Uterus (tissue), 4 donors: Measurements from ENCODE around the gene ANKRD52. TPM values are rescaled to one million over a fixed set of nuclear protein-coding genes. Genes with fewer than 3 reads are reported as not detected.

Experiments used
- DNase-seq, 2 donors: peaks; one replicate each; pipeline ENCODE4 v3.0.0-alpha.2; 2019 to 2020
- H3K27ac ChIP-seq, 2 donors: fragments of 200-600 bp; sonication (generic); 1 replicate in 1 of 2; 2 replicates in 1 of 2; pipeline ENCODE4 v1.5.1; 2016 to 2018
- H3K27me3 ChIP-seq, 2 donors: fragments of 200-600 bp; sonication (generic); one replicate each; pipeline ENCODE4 v1.5.1; 2018 to 2019; ENCODE audit warnings: control low read depth in 1 of 2
- H3K36me3 ChIP-seq, 2 donors: fragments of 200-600 bp; sonication (generic); one replicate each; pipeline ENCODE4 v1.5.1; 2019; ENCODE audit warnings: control low read depth in 1 of 2
- H3K4me1 ChIP-seq, 2 donors: fragments of 200-600 bp; sonication (generic); one replicate each; pipeline ENCODE4 v1.5.1; 2018 to 2019; ENCODE audit warnings: control low read depth in 1 of 2
- H3K4me3 ChIP-seq, 2 donors: fragments of 200-600 bp; sonication (generic); 1 replicate in 1 of 2; 2 replicates in 1 of 2; pipeline ENCODE4 v1.5.1; 2018 to 2019; ENCODE audit warnings: mild to moderate bottlenecking in 1 of 2
- H3K9me3 ChIP-seq, 2 donors: fragments of 200-600 bp; sonication (generic); one replicate each; pipeline ENCODE4 v1.5.1; 2019; ENCODE audit warnings: control low read depth in 1 of 2
- POLR2A ChIP-seq, 2 donors: fragments of 450-650 bp; IDR thresholded peaks; one replicate each; pipeline ENCODE4 v1.6.1; 2016; ENCODE audit warnings: antibody characterized with exemption in 2 of 2, mild to moderate bottlenecking in 1 of 2, moderate library complexity in 1 of 2
- intact Hi-C: fragments of 100-400 bp; cut with DNase I; formaldehyde crosslinking; loops from one replicate; pipeline ENCODE4 v1.15.1; 2023; ENCODE audit warnings: low total_unique reads
- total RNA-seq, 4 donors: library from RNA; depleted of rRNA in 3 of 4; stranded (reverse); fragments of >200 nt in 3 of 4; gene quantifications; one replicate each; pipeline versions ENCODE4 v1.1.0 to v1.2.4, GENCODE V29; 2014 to 2023
- TF ChIP-seq, protein P1 (sequence below), 4 experiments: fragments of 200-600 bp in 2 of 4; fragments of 450-650 bp in 2 of 4; sonication (generic) in 2 of 4; IDR thresholded peaks; one replicate each; pipeline ENCODE4 v1.5.1; 2016 to 2019; ENCODE audit warnings: antibody characterized with exemption in 4 of 4, mild to moderate bottlenecking in 2 of 4, moderate library complexity in 1 of 4
- donor health status: DM: yes; HTN: yes; CAD: no.

ANKRD52 gene
- total RNA-seq, 4 donors from 2014 or later: 0.88 to 35.4 (median 15.5) TPM

DNA sequence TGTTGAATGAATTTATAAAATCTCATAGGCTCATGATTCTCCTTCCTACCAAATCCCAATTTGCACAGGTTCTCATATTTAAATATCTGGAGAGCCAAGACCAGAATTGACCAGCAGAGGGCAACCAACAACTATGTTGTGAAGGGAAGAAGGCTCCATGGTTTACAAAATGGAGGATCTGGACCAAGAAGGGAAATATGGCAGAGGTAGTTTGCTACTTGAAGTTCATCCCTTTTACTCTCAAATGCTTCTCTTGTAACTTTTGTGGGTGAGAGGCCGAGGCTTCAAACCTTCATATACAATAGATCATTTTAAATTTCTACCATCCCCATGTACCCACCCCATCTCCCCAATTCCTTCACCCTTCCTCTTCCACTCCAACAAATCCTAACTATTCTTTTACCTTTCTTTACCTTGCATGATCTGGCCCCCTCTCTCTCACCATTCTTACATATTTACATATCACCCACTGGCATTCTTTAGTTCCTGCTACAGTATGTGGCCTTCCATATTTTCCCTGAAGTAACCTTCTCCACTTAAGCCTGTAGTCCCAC lies 65.1 kb downstream of the ANKRD52 start:
- peak; percentile 61 to 85 for DNase-seq
- TF ChIP-seq POLR2A (IDR thresholded peaks at IDR 0.05): no peak
- TF ChIP-seq, protein P1, sequence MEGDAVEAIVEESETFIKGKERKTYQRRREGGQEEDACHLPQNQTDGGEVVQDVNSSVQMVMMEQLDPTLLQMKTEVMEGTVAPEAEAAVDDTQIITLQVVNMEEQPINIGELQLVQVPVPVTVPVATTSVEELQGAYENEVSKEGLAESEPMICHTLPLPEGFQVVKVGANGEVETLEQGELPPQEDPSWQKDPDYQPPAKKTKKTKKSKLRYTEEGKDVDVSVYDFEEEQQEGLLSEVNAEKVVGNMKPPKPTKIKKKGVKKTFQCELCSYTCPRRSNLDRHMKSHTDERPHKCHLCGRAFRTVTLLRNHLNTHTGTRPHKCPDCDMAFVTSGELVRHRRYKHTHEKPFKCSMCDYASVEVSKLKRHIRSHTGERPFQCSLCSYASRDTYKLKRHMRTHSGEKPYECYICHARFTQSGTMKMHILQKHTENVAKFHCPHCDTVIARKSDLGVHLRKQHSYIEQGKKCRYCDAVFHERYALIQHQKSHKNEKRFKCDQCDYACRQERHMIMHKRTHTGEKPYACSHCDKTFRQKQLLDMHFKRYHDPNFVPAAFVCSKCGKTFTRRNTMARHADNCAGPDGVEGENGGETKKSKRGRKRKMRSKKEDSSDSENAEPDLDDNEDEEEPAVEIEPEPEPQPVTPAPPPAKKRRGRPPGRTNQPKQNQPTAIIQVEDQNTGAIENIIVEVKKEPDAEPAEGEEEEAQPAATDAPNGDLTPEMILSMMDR (IDR thresholded peaks at IDR 0.05): peak; percentile 71 to 92 (median 82)
- H3K27ac ChIP-seq: no peak overlapping the region
- H3K4me1 ChIP-seq: no peaks in the 10 kb centered on the region
- intact Hi-C loops: no loop called here
- H3K4me3 ChIP-seq: no peak overlapping the region
- no peaks in the 10 kb centered on the region for H3K9me3 ChIP-seq
- H3K36me3 ChIP-seq: no peaks in the 10 kb centered on the region
- H3K27me3 ChIP-seq: no peaks in the 10 kb centered on the region

DNA sequence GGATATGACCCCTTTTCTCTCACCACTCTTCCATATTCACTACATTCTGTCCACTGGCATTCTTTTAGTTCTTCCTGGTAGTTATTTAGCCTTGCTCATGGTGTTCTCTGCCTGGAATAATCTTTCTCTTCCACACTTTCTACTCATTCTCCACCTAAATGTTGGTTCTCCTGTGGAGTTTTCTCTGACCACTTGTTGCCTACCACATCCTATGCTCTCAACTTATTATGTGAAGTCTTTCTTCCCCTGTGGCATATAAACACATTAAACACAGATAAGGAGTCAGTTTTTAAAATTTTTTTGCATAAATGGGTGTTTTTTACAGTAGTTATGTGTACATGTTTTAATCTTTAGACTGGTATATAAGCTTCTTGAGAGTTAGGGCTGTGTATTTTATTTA lies 65.6 kb downstream of the ANKRD52 start:
- H3K4me3 ChIP-seq: no peak overlapping the region
- H3K27ac ChIP-seq: no peak overlapping the region
- H3K36me3 ChIP-seq: no peaks in the 10 kb centered on the region
- H3K9me3 ChIP-seq: no peaks in the 10 kb centered on the region
- no peak for DNase-seq
- intact Hi-C loops: no loop called here
- no peaks in the 10 kb centered on the region for H3K27me3 ChIP-seq
- no peak for TF ChIP-seq POLR2A (IDR thresholded peaks at IDR 0.05)
- TF ChIP-seq, protein P1 (IDR thresholded peaks at IDR 0.05): no peak
- H3K4me1 ChIP-seq: no peaks in the 10 kb centered on the region

DNA sequence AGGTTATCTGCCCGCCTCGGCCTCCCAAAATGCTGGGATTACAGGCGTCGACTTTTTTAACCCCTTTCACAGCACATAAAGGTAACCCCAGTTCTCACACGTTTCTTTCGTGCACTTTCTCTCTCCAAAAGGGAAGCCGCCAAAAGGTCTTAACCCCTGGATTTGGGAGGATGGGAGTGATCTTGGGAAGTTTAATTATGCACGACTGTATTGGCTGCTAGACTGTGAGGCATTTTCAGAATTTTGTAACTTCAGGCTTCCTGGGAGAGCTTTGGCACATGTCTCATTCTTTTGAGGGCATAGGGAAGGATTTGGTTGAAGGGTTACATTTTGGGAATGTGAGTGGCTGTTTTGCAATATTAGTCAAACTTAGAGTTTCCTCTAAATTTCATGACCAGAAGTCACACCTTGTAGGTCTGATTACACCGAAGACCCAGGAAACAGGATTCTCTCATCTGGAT lies 67.5 kb downstream of the ANKRD52 start:
- H3K4me1 ChIP-seq: no peaks in the 10 kb centered on the region
- peak overlapping the region; percentile 69 to 94 for H3K4me3 ChIP-seq
- DNase-seq: no peak
- H3K27ac ChIP-seq: peak overlapping the region; percentile 98 to 99
- TF ChIP-seq, protein P1 (IDR thresholded peaks at IDR 0.05): no peak
- TF ChIP-seq POLR2A (IDR thresholded peaks at IDR 0.05): no peak
- no peaks in the 10 kb centered on the region for H3K27me3 ChIP-seq
- intact Hi-C loops: no loop called here
- no peaks in the 10 kb centered on the region for H3K36me3 ChIP-seq
- no peaks in the 10 kb centered on the region for H3K9me3 ChIP-seq

- Histone ChIP-seq H3K4me3 (peak overlapping the region; percentile 69 to 94), H3K36me3 (no peaks in the 10 kb centered on the region)
- intact Hi-C loops: no loop called here
Measured at GRCh38 chr12:56189918-56190694, 68.1 kb downstream of the ANKRD52 start.

More at GRCh38 chr12:56189918-56190694, 68.1 kb downstream of the ANKRD52 start:
- TF ChIP-seq, protein P1 (IDR thresholded peaks at IDR 0.05): peak in 1 of 4 experiments; percentile 1
- peak in 1 of 2 donors; percentile 16 for TF ChIP-seq POLR2A (IDR thresholded peaks at IDR 0.05)
- Histone ChIP-seq H3K4me1 (no peaks in the 10 kb centered on the region), H3K27ac (peak overlapping the region; percentile 98 to 99), H3K9me3 (no peaks in the 10 kb centered on the region), H3K27me3 (no peaks in the 10 kb centered on the region)
- peak; percentile 86 to 92 for DNase-seq
